Hematopoietic multipotent progenitor cell (in vitro differentiated cells): ENCODE data around the gene VTCN1. TPM values are rescaled to one million over a fixed set of nuclear protein-coding genes. Genes with fewer than 3 reads are reported as not detected.
"Not testable (repeated sequence)": the region's sequence is repeated elsewhere in the genome, so short reads cannot be mapped to it uniquely, and the experiment has no call there.

Source experiments
- DNase-seq, 3 donors: peaks; one replicate each; pipeline ENCODE4 v3.0.0-alpha.2; 2011 to 2015; ENCODE audit warnings: low read depth in 2 of 3, low spot score in 2 of 3
- total RNA-seq: library from RNA; depleted of rRNA; stranded (reverse); fragments of >200 nt; gene quantifications from one replicate; pipeline ENCODE4 v1.2.3, GENCODE V29; 2012

The VTCN1 gene
- not detected for total RNA-seq

DNA sequence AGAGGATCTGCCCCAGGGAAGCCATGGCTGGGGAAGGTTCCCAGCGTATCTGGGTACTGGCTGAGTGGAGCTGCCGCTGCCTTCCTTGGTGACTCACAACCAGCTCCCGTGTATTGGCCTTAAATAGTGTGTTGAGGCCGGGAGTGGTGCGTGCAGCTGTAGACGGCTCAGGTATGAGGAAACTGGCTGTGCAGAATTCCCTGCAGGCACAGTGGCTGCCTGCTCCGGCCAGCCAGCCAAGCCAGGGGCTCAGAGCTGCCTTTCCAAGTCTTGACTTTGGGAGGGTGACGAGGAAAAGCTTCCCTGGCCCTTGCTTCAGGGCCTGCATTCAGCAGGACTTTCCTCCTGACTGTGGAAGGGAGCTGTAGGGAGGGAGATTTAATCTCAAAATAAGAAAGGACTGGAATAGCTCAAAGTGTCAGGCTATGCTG lies at the start of gene VTCN1:
Gene VTCN1, minus strand, starts transcription at position 97 of the 431 bp plus-strand sequence. Its CDS starts 72 bp downstream, at position 25.
- no peak for DNase-seq

- no peak for DNase-seq
Measured at GRCh38 chr1:117258791-117259190, 48.1 kb upstream of the VTCN1 start.

- DNase-seq = not testable (repeated sequence)
Measured at GRCh38 chr1:117258075-117258474, 47.3 kb upstream of the VTCN1 start.

- no peak for DNase-seq
Measured at GRCh38 chr1:117257291-117257690, 46.6 kb upstream of the VTCN1 start.

DNA sequence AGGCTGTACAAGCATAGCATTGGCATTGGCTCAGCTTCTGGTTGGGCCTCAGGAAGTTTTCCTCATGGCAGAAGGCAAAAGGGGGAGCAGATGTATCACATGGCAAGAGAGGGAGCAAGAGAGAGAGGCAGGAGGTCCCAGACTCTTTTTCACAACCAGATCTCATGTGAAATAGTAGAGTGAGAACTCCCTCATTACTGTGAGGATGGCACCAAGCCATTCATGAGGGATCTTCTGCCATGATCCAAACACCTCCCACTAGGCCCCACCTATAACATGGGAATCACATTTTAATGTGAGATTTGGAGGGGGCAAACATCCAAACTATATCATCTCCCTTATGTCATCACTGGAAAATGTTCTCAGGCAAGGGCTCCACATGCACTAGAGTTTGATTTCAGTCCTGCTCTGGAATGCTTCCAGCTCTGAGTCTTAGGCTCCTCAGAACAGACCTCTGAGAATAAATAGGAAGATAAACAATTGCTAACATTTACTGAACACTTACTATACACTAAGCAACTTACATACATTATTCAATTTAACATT lies 39.4 kb upstream of the VTCN1 start:
- DNase-seq = no peak

DNA sequence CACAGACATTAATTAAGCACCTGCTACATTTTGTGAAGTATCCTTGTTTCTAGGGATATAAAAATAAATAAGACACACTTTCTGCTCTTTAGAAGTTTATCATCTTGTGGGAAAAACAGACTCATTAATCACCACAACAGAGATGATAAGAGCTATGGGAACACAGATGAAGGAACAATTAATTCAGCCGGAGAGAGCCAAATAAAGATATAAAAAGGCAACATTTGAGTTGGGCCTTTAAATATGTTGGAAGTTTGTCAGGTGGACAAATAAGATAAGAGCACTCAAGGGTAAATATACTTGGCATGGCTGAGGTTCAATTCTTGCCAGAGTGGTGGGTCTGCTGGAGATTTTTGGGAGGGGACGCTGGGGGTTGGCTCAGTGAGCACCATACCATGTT lies 34.2 kb upstream of the VTCN1 start:
- no peak for DNase-seq

GRCh38 chr1:117244306-117244705 lies 33.6 kb upstream of the VTCN1 start:
- no peak for DNase-seq

DNA sequence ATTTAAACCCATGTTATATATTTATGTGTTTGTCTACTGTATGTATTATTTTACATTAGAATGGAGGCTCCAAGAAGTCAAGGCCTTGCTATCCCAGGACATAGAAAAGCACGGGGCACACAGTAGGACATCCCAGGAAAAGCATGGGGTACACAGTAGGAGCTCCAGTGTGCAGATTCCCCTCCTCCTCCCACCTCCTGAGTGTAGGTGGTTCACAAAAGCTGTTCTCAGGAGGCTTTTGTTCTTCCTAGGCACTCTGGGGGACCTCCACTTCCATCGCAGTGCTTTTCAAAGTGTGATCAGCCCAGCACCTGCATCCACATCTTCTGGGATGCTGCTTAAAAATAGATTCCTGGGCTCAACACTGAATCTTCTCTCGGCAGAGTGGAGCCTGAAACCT lies 30.8 kb upstream of the VTCN1 start:
- no peak for DNase-seq

- no peak for DNase-seq
Measured at GRCh38 chr1:117240547-117240946, 29.8 kb upstream of the VTCN1 start.

- no peak for DNase-seq
Measured at GRCh38 chr1:117239467-117239866, 28.7 kb upstream of the VTCN1 start.

GRCh38 chr1:117237726-117238381 lies 27.1 kb upstream of the VTCN1 start:
- DNase-seq = no peak

DNA sequence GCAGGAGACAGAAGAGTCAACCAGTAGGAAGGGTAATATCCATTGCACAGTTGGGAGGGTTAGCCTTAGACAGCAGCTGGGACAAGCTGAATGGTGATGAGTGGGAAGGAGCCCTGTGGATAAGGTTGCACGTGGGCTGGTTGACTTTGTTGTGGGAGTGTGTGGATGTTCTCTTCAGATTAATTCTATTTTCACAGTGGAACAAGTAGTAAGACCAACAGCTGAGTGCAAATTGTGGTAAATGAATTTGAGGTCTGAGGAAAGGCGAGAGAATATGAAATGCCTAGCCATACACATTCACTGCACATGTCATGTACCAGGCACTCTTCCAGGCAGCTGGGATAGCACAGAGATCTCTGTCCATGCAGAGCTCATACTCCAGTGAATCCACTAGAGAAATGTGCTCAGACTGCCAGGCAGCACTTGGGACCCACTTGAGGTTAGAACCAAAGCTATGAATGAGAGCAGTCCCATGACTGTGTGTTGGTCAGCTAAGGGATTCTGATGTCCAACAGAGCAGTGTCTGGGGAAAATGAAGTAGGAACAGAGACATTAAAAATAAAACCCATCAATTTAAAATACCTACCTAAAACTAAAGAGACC lies 25.2 kb upstream of the VTCN1 start:
- DNase-seq = no peak

- DNase-seq = no peak
Measured at GRCh38 chr1:117232531-117232930, 21.8 kb upstream of the VTCN1 start.

DNA sequence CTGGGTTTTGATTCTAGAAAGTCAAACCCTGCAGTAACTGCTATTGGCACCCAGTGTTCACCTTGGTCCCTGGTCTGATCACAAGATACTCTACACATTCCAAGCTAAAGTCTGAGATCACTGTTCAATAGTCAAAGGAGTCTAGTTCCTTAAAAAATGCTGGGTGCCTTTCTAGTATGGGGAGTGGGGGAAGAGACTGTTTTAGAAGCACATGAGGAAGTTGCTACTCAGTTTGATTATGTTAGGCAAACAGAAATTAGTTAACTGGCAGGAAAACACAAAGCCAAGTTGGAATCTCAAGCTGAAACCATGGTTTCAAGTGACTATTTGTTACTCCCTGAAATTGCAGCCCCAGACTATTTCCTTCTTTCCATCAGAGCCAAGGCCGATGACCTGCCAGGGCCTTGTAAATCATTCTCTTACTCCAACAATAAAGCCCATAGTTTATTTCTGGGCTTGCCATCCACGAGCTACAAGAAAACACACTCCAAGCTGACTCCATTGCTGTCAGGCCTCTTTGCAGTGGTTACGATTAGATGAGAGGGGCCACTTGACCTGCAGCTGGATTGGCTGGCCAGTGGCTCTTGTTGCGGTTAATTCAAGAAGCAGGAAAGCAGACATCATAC lies 21.1 kb upstream of the VTCN1 start:
- DNase-seq = no peak

- DNase-seq = no peak
Measured at GRCh38 chr1:117231312-117231711, 20.6 kb upstream of the VTCN1 start.

DNA sequence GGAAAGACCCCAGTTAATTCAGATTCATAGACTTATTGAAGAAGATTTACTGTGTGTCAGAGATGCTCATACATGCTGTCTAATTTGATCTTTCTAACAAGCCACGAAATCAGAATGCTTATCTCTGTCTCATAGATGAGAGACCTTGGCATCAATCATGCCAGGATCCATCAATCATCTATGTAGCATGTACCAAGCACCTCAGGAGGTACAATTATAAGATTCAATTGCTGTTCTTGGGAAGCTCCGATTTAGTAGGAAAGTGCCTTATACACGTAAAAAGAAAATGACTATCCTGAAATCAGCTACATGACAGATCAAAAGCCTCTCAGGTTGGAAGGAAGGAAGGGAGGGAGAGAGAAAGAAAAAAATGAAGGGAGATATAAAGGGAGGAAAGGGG lies 18.5 kb upstream of the VTCN1 start:
- DNase-seq = no peak

DNA sequence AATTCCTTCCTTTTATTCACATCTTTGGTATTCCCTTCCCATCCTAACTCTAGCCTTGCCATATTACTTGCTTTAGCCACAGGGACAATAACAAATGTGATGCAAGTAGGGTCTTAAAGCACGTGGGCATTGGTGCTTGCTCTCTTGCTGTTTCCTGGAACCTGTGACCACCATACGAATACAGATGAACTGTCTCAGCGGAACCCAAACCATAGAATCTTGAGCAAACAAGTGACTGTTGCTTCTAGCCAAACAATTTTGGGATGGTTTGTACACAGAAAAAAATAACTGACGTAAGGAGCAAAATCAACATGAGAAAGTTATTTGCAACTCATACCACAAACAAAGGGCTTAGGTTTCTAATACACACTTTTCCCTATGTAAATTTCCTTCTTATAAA lies 15.2 kb upstream of the VTCN1 start:
- no peak for DNase-seq

GRCh38 chr1:117216718-117217117 lies 6.0 kb upstream of the VTCN1 start:
- DNase-seq = no peak

DNA sequence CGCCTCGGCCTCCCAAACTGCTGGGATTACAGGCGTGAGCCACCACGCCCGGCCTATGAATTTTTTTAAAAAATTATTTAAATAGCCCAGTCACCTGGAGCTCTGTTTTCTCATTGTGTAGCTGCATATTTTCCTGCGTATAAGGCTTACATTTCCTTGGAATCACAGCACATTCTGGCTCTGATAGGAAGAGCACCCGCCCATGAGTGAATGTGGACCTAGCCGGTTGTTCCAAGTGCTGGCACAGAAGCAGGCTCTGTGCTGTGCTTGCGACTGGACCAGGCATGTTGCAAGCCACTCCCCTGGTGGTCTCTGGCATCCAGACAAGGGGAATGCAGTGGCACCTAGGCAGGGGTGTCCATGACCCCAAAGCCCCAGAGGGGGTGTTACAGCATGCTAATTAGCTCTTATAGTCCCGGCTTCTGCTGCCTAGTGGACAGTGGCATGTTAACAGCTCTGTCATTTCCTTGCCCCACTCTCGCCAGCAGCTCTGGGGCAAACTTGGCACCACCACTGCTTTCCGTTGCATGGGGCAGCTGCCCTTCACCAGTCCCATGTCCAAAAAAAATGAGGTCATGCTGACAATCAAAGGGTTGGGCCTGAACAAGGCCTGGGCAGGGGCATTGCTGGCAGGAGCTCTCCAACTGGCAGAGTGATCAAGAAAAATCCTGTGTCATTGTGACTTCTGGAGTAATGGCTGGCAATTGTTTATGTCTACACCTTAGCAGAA lies 5.2 kb upstream of the VTCN1 start:
- DNase-seq = no peak

DNA sequence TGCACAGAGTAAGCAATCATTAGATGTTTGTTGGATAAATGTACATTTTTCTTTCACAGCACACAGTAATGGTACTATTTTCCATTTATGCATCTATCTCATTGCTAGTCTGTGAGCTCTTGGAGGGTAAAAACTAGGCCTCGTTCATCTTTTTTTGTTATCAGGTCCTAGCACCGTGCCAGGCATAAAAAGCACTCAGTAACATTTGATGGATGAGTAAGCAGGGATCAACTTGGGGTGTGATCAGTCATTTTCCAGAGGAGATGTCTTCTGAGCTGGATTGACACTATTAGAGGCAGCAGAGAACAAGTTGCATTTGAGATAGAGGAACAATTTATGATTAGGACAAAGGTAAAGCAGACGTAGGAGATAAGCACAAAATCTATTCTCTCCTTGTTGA lies 4.3 kb upstream of the VTCN1 start:
- no peak for DNase-seq

DNA sequence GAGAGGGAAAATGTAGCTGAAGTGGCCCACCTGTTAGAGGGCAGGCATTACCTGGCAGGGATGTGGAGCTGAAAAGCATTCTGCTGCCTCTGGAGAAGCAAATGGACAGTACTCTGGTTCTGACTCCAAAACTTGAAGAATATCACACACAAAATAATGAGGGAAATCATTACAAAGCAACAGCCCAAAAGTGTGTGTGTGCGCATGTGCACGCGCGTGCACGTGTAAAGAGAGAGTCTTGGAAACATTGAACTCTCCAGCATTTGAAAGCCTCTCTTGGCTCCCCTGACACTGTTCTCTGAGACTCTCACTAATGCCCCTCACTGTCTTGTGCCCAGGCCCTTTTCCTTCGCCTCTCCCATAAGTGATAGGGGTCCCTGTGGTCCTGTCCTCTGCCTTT lies 2.3 kb upstream of the VTCN1 start:
- DNase-seq = no peak
